ENCODE data around the gene XXYLT1. TPM values are rescaled to one million over a fixed set of nuclear protein-coding genes. Genes with fewer than 3 reads are reported as not detected.

Gene XXYLT1
- total RNA-seq, 1 donor from 2014 or later, result 9.8 TPM

GRCh38 chr3:195135917-195136316 is 135.0 kb downstream of the XXYLT1 start:
- ATAC-seq (no peak), DNase-seq (no peak)
- Histone ChIP-seq H3K9me3 (no peaks in the 10 kb centered on the region), H3K4me3 (no peak overlapping the region), H3K27ac (no peak overlapping the region), H3K4me1 (no peaks in the 10 kb centered on the region), H3K36me3 (no peaks in the 10 kb centered on the region), H3K27me3 (no peaks in the 10 kb centered on the region)
- intact Hi-C loops (cut with DNase I), result loop anchor here (10.0 kb wide), 1 partner anchor 119 kb away; no protein-coding TSS in a partner anchor
- TF ChIP-seq, protein P1, sequence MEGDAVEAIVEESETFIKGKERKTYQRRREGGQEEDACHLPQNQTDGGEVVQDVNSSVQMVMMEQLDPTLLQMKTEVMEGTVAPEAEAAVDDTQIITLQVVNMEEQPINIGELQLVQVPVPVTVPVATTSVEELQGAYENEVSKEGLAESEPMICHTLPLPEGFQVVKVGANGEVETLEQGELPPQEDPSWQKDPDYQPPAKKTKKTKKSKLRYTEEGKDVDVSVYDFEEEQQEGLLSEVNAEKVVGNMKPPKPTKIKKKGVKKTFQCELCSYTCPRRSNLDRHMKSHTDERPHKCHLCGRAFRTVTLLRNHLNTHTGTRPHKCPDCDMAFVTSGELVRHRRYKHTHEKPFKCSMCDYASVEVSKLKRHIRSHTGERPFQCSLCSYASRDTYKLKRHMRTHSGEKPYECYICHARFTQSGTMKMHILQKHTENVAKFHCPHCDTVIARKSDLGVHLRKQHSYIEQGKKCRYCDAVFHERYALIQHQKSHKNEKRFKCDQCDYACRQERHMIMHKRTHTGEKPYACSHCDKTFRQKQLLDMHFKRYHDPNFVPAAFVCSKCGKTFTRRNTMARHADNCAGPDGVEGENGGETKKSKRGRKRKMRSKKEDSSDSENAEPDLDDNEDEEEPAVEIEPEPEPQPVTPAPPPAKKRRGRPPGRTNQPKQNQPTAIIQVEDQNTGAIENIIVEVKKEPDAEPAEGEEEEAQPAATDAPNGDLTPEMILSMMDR (IDR thresholded peaks at IDR 0.05), result no peak

DNA sequence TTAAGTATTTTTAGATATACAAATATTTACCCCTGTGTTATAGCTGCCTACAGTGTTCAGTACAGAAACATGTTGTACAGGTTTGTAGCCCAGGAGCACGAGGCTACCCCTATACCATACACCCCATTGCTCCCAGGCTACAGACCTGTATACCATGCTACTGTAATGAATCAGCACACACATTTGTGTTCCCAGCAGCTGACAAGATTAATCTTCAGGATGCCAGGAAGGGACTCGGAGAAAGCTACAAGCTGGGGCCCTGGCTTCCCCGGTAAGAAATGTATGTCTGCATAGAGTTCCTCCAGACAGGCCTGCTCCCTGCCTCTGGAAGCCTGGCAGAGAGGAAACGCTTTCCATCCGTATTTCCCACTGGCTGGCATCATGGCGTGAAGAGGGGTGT is 136.5 kb downstream of the XXYLT1 start:
- Histone ChIP-seq H3K27me3 (no peaks in the 10 kb centered on the region), H3K4me1 (no peaks in the 10 kb centered on the region), H3K36me3 (no peaks in the 10 kb centered on the region), H3K9me3 (no peaks in the 10 kb centered on the region), H3K27ac (no peak overlapping the region), H3K4me3 (no peak overlapping the region)
- DNase-seq (no peak), ATAC-seq (no peak)
- intact Hi-C loops (cut with DNase I), result loop anchor here (10.0 kb wide), 1 partner anchor 120 kb away; no protein-coding TSS in a partner anchor
- TF ChIP-seq, protein P1 (IDR thresholded peaks at IDR 0.05), result no peak

DNA sequence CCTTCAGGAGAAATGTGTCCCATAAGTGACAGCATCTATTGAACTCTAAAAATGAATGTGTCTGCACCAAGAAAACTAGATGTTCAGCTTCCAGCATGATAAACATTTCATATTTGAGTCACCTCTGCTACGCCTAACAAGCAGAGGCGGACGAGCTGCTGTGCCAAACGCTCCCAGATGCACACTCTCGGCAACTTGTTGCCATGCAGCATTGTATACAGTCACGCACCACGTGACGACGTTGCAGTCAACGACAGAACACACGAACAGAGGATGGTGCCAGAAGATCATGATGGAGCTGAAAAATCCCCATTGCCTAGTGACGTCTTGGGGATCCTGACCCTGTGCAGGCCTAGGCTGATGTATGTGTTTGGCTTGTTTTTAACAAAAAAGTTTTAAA is 137.5 kb downstream of the XXYLT1 start:
- no peaks in the 10 kb centered on the region for H3K4me1 ChIP-seq
- H3K9me3 ChIP-seq, result no peaks in the 10 kb centered on the region
- ATAC-seq, result no peak
- no peaks in the 10 kb centered on the region for H3K36me3 ChIP-seq
- no peak overlapping the region for H3K27ac ChIP-seq
- TF ChIP-seq, protein P1 (IDR thresholded peaks at IDR 0.05), result no peak
- no peaks in the 10 kb centered on the region for H3K27me3 ChIP-seq
- DNase-seq, result no peak
- no peak overlapping the region for H3K4me3 ChIP-seq
- intact Hi-C loops (cut with DNase I), result loop anchor here (10.0 kb wide), 1 partner anchor 121 kb away; no protein-coding TSS in a partner anchor

DNA sequence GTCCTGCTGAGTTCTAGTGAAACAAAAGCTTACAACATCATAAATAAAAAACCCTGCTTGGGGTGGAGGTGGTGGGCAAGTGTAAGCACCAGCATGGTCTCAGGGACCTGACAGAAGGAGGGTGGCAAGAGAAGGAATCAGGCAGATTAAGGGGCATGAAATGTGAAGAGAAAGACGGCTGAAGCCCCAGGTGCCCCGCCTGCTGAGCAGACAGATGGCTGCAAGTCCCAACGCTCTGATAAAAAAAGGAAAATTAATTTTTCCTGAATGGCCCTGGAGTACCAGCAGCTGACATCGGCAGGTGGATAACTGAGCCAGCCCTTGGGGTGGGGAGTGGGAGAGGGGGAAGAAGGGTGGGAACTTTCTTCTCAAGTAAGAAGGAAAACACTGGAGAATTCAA is 137.9 kb downstream of the XXYLT1 start:
- H3K9me3 ChIP-seq, result no peaks in the 10 kb centered on the region
- H3K4me3 ChIP-seq, result no peak overlapping the region
- H3K36me3 ChIP-seq, result no peaks in the 10 kb centered on the region
- no peaks in the 10 kb centered on the region for H3K4me1 ChIP-seq
- H3K27ac ChIP-seq, result no peak overlapping the region
- DNase-seq (no peak), ATAC-seq (no peak)
- intact Hi-C loops (cut with DNase I), result loop anchor here (10.0 kb wide), 1 partner anchor 122 kb away; no protein-coding TSS in a partner anchor
- TF ChIP-seq, protein P1 (IDR thresholded peaks at IDR 0.05), result no peak
- H3K27me3 ChIP-seq, result no peaks in the 10 kb centered on the region

DNA sequence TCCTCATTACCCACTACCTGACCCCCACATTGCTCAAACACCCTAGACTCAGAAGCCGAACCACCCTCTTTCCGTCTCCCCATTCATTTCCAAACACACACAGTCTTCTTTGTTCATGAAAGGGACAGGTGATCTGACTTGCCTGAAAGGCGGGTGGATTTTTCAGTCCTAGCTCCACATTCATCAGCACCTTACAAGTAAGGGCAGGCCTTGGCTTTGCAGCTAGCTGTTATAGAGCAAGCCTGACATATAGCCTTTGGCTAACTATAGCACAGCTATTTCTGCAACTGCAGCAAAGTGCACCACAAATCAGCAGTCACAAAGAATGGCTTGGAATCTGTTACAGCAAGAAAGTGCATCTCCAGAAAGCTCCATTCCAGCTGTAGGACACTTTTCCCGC is 139.8 kb downstream of the XXYLT1 start:
- DNase-seq (no peak), ATAC-seq (no peak)
- Histone ChIP-seq H3K27me3 (no peaks in the 10 kb centered on the region), H3K36me3 (no peaks in the 10 kb centered on the region), H3K27ac (no peak overlapping the region), H3K4me3 (no peak overlapping the region), H3K9me3 (no peaks in the 10 kb centered on the region), H3K4me1 (no peaks in the 10 kb centered on the region)
- TF ChIP-seq, protein P1 (IDR thresholded peaks at IDR 0.05), result no peak
- intact Hi-C loops (cut with DNase I), result loop anchor here (10.0 kb wide), 1 partner anchor 124 kb away; no protein-coding TSS in a partner anchor
